GM12874 (cell line): Measurements from ENCODE around the gene GSG1L2.
A peak's percentile ranks its signal among the peaks of the same experiment; 100 is the strongest.

Experiments used
- TF ChIP-seq, protein P1 (sequence below): IDR thresholded peaks from 2 replicates; pipeline ENCODE4 v1.5.1; 2011; ENCODE audit warnings: low read depth, mild to moderate bottlenecking, control low read depth, low read length, moderate library complexity; ENCODE audit not compliant: insufficient read depth

The GSG1L2 gene

GRCh38 chr17:9824797-9825338, 3.0 kb upstream of the GSG1L2 start:
- TF ChIP-seq, protein P1, sequence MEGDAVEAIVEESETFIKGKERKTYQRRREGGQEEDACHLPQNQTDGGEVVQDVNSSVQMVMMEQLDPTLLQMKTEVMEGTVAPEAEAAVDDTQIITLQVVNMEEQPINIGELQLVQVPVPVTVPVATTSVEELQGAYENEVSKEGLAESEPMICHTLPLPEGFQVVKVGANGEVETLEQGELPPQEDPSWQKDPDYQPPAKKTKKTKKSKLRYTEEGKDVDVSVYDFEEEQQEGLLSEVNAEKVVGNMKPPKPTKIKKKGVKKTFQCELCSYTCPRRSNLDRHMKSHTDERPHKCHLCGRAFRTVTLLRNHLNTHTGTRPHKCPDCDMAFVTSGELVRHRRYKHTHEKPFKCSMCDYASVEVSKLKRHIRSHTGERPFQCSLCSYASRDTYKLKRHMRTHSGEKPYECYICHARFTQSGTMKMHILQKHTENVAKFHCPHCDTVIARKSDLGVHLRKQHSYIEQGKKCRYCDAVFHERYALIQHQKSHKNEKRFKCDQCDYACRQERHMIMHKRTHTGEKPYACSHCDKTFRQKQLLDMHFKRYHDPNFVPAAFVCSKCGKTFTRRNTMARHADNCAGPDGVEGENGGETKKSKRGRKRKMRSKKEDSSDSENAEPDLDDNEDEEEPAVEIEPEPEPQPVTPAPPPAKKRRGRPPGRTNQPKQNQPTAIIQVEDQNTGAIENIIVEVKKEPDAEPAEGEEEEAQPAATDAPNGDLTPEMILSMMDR: no peak

DNA sequence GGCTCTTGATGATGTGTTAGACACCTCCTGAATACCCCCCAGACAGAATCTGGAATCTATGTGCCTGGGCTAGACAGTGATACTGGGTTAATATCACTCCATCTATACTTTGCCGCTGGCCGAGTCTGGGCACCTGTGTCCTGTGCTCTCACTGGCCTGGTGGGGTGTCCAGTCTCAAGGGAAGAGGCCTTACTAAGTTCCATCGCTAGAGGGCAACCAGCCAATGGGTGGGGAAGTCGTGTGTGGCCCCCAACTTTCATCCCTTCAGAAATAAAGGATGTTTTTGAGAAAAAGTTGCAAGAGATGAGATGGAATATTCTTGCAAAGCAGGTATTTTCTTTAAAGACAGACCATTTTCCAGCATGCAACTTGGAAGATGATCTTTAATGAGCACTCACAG, 2.2 kb upstream of the GSG1L2 start:
- TF ChIP-seq, protein P1: peak; percentile 18; the same call in 1 of the 2 replicates

DNA sequence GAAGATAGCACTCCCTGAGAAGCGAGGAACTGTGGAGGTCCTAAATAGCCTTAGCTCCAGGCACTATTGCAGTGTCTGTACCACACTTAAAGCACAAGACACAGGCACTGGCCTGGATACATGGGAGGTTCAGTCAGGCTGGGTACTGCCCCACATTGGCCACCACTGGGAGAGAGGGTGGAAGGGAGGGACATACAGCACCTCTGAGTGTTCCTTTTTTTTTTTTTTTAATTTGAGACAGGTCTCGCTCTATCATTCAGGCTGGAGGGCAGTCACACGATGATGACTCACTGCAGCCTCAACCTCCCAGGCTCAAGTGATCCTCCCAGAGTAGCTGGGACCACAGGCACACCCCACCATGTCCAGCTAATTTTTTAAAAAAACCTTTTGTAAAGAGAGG, 1.4 kb downstream of the GSG1L2 start:
- TF ChIP-seq, protein P1: no peak

- TF ChIP-seq, protein P1: no peak
Measured at GRCh38 chr17:9818760-9819159, 3.1 kb downstream of the GSG1L2 start.

GRCh38 chr17:9817086-9817485, 4.8 kb downstream of the GSG1L2 start:
- TF ChIP-seq, protein P1: no peak

DNA sequence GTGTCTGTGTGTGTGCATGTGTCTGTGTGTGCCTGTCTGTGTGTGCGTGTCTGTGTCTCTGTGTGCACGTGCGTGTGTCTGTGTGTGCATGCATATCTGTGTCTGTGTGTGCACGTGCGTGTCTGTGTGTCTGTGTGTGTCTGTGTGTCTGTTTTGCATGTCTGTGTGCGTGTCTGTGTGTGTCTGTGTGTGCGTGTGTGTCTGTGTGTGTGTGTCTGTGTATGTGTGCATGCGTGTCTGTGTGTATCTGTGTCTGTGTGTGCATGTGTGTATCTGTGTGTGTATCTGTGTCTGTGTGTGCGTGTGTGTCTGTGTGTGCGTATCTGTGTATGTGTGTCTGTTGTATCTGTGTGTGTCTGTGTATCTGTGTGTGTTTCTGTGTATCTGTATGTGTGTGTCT, 5.4 kb downstream of the GSG1L2 start:
- TF ChIP-seq, protein P1: no peak

- TF ChIP-seq, protein P1: no peak
Measured at GRCh38 chr17:9814337-9814945, 7.4 kb downstream of the GSG1L2 start.
